HG03521 (cell line): ENCODE measurements around the gene ANXA5.

ENCODE experiments used
- ATAC-seq: cut with Tn5 transposase; IDR thresholded peaks from one replicate; pipeline ENCODE4 v1.9.1; 2021; ENCODE audit warnings: mild to moderate bottlenecking, moderate library complexity; ENCODE audit not compliant: unreplicated experiment

ANXA5 gene

DNA sequence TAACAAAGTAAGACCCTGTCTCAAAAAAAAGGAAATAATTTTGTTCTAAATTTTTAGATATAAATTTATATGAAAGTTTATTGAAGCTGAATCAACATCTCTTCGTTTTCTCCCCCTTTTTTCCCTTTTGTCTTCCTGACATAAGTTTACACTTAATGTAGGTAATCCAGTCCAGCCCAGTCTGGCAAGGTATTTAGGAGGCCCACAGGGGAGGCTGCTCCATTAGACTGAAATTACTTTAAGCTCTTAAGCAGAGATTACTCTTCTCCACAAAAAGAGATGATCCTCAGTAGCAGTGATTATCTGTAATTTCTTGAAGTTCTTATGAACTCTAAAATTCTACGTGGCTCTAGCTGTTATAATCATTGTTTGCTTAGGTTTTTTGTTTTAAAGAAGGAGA lies 46.0 kb downstream of the ANXA5 start:
- no peak for ATAC-seq

- no peak for ATAC-seq
These were observed 48.3 kb downstream of the ANXA5 start for GRCh38 chr4:121648516-121648915.

DNA sequence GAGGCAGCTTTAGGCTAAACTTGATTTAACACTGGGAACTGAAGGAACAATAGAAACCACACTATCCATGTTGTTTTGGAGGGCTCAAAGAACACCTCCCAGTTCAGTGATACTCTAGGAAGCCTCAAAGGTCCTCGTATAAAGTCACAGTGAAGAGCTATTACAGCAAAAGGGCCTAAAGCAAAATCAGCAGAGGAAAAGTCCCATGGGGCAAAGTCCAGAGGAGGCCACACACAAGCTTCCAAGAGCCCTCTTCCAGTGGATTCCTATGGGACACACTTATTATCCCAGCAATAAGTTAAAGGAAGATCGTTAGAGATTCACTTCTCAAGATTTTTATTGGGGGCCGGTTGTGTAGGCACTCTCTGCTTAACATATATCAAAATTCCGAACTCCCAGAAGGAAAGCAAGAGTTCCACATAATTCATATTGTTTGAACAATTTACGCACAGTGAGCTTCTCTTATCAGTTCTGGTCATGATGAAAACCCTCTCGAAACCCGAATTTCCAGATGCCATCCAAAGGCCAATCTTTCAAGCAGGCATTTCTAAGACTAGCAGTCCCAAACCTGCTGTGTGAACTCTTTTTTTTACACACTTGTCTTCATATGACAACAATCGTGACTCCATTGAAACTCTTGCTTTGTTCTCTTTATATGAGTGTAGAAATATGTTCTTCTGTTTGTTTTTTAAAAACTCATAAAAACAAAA lies 53.7 kb downstream of the ANXA5 start:
- no peak for ATAC-seq

- ATAC-seq = no peak
These were observed 54.5 kb downstream of the ANXA5 start for GRCh38 chr4:121642292-121642691.

DNA sequence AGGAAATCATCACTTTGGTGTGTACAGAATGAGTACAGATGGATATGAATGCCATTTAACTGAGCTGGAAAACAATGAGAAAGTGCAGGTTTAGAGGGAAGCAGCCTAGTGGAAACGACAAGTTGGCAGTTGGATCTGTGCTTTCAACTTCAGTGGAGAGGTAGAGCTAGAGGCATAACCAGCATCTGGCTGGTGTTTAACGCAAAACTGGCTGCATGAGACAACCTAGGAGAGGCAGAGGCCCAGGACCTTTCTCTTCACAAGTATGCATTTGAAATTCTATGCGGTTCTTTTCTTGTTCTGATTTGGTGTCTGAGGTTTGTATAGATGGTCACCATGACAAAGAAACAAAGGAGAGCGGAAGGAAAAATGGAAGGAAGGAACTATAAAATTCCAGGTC lies 63.1 kb downstream of the ANXA5 start:
- no peak for ATAC-seq

- no peak for ATAC-seq
These were observed 64.1 kb downstream of the ANXA5 start for GRCh38 chr4:121632636-121633035.
